ENCODE results near the gene CASZ1.

- no peak for TF ChIP-seq EZH2phosphoT487 (IDR thresholded peaks at IDR 0.05; ENCODE audit: low read depth, severe bottlenecking, unreplicated experiment)
- TF ChIP-seq CTCF (IDR thresholded peaks at IDR 0.05; ENCODE audit: poor library complexity) = no peak
Measured at GRCh38 chr1:10651389-10651766, 145.1 kb downstream of the CASZ1 start.

Measured in hepatocyte (in vitro differentiated cells).